ENCODE data around the gene FGFR2.

The FGFR2 gene

GRCh38 chr10:121551210-121551885, 46.9 kb downstream of the FGFR2 start:
- no peak for DNase-seq

- no peak for DNase-seq
These were observed 53.9 kb downstream of the FGFR2 start for GRCh38 chr10:121544301-121544869.

GRCh38 chr10:121543545-121543944, 54.7 kb downstream of the FGFR2 start:
- no peak for DNase-seq

- no peak for DNase-seq
These were observed 56.7 kb downstream of the FGFR2 start for GRCh38 chr10:121541450-121542120.

- no peak for DNase-seq
These were observed 57.4 kb downstream of the FGFR2 start for GRCh38 chr10:121540732-121541395.

GRCh38 chr10:121539786-121540185, 58.5 kb downstream of the FGFR2 start:
- DNase-seq = no peak

DNA sequence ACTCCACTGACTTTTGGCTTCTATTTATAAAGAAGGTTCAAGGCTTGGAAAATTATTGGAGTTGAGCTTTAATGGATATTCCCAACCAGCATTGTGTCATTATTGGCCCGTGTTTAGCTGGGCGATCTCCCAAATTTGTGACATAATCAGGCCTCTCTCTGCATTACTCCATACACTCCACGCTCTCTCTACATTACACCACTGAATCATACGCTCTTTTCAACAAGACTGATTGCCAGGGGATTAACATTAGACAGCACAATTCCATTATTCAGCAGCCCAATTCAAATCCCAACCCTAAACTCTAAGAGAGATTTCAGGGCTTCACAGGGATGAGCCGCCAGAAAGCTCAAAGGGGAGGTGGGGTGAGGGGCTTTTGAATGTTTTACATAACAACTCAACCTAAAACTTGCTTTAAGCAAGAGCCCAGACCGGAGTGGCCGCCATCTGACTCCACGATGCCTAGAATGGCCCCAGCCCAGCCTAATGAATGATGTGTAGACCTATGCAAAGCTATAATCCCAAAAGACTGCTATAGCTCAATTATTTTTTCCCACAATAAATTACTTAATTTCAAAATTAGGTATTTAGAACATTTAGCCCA, 61.8 kb downstream of the FGFR2 start:
- DNase-seq = no peak

GRCh38 chr10:121535381-121535780, 62.9 kb downstream of the FGFR2 start:
- no peak for DNase-seq

- no peak for DNase-seq
These were observed 65.9 kb downstream of the FGFR2 start for GRCh38 chr10:121532292-121532864.

DNA sequence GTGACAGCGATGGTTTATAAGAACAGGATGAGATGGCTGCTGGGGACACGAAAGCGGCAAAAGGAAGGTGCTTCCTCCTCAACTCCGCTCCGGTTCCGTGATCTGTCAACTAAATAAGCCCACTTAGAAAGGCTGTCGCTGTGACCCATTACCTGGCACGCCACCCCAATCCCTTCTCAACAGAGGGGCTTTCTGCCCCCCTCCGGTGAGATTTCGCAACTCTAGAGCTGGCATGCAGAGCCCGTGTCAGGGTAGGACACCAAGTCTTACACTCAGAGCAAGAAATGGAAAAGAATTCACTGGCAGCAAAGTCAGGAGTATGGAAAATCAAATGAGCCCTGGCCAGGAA, 66.4 kb downstream of the FGFR2 start:
- no peak for DNase-seq

GRCh38 chr10:121531076-121531829, 67.0 kb downstream of the FGFR2 start:
- DNase-seq = no peak

DNA sequence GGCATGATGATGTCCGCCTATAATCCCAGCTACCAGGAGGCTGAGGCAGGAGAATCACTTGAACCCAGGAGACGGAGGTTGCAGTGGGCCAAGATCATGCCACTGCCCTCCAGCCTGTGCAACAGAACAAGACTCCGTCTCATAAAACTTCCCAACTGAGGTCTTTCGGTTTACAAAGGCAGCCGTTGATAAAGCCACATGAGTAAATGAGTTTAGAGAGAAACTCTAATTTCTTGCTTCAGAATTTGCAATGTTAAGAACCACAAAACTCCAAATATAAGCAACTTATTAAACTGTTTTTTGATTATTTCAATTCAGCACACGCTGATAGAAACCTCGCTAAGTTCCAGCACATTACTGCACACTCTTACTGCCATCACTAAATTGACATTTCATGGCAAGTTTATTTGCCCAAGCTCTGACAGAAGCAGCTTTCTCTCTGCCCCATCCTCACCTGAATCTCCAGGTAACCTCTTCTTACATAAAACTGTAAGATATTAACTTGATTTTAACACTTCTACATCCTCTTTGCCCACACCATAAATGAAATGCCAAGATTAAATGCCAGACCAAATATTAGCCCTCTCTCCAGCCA, 67.7 kb downstream of the FGFR2 start:
- DNase-seq = no peak

DNA sequence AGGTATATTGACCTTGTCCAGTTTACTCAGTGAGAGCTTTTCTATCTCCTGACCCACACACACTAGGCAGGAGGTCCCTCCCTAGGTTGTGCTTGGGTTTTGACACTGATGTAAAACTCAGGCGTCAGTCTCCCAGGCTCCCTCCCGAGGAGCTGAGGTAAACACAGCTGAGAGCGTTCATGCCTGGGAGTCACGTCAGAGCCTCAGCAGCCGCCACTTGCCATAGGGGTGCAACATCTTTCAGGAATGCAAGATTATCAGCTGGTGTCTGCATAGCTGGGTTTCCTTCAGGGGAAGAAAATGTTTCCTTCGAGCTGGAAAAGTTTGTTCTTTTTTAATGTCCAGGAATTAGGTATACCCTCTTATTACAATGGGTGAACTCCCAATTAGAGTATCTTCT, 70.6 kb downstream of the FGFR2 start:
- no peak for DNase-seq

- DNase-seq = no peak
These were observed 71.4 kb downstream of the FGFR2 start for GRCh38 chr10:121526801-121527221.

- DNase-seq = no peak
These were observed 72.0 kb downstream of the FGFR2 start for GRCh38 chr10:121526135-121526790.

GRCh38 chr10:121525251-121526134, 72.8 kb downstream of the FGFR2 start:
- no peak for DNase-seq

- DNase-seq = no peak
These were observed 74.0 kb downstream of the FGFR2 start for GRCh38 chr10:121524157-121524817.

DNA sequence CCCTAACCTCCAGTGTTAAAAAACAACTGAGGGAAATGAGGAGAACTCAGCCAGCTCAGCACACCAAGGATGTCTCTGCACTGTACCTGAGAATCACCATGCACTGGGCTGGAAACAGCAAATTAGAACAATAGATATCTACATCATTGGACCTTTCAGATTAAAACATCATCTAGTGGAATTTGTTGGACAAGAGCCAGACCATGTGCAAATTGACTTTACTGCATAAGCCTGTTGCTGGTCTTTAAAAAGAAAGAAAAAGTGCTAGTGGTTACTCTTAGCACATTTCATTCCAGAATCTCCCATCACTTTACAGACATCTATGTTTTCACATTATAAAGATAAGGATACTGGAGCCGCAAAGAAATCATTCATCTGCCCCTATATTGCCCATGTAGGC, 75.4 kb downstream of the FGFR2 start:
- DNase-seq = no peak

DNA sequence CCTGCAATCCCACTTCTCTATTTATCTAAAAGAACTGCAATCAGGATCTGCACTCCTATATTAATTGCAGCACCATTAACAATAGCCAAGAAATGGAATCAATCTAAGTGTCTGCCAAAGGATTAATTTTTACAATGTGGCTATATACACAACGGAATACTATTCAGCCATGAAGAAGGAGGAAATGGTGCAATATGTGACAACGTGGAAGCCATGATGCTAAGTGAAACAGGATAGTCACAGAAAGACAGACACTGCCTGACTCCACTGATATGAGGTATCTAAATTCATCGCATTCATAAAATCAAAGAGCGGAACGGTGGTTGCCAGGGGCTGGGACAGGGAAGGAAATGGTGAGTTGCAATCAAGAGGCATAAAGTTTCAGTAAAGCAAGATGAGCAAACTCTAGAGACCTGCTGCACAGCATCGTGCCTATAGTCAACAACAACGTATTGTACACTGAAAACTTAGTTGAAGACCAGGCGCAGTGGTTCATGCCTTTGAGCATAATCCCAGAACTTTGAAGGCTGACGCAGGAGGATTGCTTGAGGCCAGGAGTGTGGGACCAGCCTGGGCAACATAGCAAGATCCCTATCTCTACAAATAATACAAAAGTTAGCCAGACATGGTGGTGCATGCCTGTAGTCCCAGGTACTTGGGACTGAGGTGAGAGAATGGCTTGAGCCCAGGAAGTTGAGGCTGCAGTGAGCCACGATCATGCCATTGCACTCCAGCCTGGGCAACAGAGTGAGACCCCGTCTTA, 76.3 kb downstream of the FGFR2 start:
- no peak for DNase-seq

All from CD4-positive, alpha-beta T cell treated with Interleukin-4 for 1 hour (primary cell).